IPS-NIHi7 (cell line): ENCODE measurements around the gene ATP10A.
A peak's percentile ranks its signal among the peaks of the same experiment; 100 is the strongest.
"Not testable (repeated sequence)": the region's sequence is repeated elsewhere in the genome, so short reads cannot be mapped to it uniquely, and the experiment has no call there.

Source experiments
- DNase-seq: peaks from one replicate; pipeline ENCODE4 v3.0.0; 2012; ENCODE audit warnings: mixed read lengths; ENCODE audit errors: extremely low spot score

ATP10A gene

DNA sequence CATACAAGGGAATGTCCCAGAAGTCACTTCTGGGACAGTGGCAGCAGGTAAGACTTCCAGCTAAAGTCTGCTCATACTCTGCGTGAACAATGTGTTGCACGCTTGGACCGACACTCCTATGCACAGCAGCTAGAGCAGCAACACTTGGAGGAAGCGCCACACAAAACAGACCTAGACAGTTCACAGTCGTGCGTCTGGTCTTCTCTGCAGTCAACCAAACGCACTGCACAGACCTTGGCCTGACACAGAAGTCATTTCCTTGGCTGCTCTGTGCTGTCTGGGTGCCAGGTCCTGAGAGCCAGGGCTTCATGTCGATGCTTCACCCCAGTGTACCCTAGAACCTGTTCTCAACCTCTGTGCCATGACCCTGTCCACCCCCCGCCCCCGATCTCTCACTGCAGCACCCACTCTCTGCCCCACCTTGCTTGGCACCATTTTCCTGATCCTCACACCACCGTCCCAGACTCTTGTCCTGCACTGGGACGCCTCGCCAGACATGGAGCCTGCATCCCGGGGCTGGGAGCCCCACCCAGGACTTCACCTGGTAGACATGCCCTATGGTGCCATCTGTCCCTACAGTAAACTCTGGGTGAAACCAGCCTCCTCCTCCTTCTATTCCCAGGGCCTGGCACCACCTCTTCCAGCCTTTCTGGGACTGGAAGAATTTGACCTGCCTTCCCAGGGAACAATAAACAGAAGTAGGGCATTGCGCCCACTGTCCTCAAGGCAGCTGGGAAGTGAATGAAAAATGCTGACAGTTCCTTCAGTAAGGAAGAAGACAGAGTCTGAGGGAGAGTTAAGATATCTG lies 3.1 kb downstream of the ATP10A start:
- DNase-seq, result no peak

DNA sequence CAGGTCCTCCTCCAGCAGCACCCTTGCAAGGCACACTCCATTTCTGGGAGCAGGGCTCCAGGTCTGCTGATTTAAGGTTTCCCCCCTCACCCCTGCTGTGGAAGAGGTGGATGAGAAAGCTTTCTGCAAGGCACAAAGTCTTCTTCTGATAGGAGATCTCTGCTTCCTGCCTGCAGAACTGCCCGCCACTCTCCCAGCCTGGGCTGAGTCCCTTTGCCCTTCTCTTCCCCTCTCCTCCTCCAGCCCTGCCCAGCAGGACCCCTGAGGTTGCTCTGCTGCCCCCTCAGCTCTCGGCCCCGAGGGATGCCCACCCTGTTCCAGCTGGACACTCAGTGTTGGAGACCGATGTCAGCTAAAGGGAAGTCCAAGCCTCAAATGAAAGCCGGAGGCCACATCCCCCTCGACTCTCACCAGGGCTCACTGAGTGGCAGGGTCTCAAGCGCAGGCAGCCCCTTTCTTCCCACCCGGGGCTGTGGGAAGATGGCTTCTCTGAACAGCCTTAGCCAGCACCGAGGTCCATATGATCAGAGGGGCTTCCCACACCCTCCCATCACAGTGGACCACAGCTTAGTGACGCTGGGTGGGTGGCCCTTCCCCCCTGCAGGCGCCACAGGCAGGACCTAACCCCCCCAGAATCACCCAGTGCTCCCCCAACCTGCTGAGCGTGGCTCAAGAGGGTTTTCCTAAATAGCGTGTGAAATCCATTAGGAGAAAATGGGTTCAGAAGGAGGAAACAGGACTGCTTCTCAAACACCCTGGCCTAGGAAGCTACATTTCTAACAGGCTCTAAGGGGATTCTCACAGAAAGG lies 4.0 kb downstream of the ATP10A start:
- no peak for DNase-seq

DNA sequence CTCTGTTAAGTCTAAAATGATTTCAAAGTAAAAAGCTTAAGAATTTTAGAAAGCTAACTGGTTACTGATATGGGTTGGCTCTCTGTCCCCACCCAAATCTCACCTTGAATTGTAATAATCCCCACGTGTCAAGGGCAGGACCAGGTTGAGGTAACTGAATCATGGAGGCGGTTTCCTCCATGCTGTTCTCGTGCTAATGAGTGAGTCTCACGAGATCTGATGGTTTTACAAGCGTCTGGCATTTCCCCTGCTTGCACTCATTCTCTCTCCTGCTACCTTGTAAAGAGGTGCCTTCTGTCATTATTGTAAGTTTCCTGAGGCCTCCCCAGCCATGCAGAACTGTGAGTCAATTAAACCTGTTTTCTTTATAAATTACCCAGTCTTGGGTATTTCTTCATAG lies 7.1 kb downstream of the ATP10A start:
- not testable (repeated sequence) for DNase-seq

DNA sequence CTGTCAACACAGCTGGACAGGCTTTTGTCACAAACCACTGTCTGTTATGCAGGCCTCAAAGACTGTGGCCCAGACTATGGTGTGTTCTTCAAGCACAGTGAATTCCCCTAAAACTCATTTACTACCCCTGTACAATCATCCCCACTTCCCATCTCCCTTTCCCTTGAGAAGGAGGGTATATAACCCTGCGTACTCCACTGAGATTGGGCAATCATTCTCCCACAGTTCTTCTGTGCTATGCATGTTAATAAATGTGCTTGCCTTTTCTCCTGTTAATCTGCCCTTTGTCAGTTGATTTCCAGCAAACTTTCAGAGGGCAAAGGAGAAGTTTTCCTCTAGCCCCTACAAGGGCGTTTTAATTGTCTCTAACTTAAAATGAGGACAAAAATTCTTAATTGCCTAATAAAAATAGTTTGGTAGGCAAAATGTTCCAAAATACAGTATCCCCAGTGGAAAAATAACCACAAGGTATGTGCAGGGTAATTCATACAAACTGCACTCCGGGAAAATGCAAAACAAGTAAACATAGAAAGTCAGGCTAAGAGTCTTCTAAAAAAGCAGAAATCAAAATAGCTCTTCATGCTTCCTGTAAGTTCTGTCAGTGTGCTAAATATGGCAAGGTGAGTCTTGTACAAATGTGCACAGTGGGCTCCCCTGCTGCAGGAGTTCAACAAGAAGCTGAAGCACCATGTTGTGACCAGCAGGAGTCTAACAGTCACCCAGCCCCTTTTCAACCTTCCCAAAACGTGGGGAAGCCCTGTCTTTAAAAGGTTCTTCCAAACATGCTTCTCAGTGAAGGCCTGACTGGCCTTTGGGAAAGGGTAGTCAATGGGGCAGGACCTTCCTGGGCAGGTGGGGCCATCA lies 10.2 kb downstream of the ATP10A start:
- DNase-seq, result no peak

DNA sequence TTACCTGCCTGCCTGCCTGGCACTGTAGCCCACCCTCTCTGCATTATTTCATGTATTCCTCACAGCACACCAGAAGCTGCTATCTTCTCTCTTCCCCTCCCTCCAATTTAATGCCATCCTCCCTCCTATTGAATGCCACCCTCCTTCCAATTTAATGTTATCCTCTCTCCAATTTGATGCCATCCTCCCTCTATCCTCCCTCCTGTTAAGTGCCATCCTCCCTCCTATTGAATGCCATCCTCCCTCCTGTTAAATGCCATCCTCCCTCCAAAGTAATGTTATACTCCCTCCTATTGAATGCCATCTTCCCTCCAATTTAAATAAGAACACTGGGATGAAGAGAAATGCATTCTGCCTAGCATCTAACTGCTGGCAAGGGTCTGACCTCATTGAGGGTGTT lies 11.1 kb downstream of the ATP10A start:
- no peak for DNase-seq

DNA sequence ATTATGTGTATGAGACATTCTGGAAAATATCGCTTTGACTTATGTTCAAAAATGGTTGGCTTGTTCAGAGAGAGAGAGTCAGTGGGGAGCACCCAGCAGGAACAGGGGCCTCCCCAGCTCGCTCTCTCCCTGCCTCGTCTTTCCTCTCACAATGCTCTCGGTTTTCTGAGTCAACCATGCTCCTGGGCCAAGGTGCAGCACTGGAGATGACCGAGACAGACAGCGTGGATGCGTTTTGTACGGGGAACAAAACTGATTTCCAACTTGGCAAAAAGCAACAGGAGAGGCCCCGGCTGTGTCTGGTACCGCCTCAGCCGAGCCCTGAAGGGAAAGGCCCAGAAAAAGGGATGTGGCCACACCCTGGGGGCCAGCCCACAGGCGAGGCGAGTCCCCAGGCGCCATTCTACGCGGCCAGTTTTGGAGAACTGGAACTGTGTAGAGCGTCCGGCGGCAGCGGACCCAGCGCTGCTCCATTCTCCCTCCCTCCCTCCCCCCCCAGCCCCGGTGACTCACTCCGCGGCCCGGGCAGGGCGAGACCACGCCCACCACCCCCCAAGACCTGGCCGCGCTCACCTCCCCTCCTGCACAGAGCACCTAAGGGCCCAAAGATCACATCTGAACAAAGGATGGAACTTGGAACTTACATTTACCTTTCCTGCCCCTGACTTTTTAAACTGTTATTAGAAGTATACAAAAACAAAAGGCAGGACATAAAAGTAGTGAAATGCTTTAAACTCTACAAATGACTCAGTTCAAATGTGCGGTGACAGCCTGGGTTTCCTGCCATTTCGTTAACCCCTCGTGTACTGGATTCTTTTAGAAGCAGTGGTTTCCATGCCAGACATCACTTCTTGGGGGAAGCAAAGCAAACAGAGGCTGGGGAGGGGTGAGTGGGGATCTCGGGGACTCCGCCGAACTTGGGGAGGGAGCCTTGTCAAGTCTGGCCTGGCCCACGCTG lies 12.7 kb downstream of the ATP10A start:
- DNase-seq, result peak; percentile 85

DNA sequence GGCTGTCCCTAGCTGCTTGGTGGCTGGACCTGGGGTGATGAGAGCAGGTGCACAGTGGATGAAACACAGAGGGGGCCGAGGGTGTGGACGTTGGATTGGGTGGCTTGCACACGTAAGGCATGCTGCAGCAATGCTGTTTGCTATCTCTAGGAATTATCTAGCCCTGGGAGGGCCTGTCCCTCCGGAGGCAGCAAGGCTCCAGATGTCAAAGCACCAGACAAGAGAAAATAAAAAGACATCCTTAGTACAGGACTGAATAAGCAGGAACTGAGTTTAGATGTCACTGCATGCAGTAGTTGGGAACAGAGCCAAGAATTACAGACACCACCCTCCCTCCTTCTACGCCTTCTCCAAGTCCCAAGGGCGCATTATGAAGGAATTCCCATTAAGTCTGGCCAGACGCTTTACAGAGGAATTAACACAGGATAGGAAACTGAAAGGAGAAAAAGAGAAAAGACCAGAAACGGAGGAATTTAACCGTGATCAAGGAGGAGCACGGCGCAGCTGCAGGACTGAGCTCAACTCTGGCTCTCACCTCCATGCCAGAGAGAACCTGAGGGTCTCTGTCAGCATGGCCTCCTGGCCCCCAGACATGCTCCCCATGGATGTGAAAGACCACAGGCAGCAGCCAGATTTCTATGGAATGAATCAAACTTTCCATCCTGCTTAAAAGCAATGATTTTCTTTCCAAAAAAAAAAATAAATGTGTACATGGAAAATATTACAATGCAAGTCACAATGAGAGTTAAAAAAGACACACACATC lies 13.8 kb downstream of the ATP10A start:
- DNase-seq, result no peak

DNA sequence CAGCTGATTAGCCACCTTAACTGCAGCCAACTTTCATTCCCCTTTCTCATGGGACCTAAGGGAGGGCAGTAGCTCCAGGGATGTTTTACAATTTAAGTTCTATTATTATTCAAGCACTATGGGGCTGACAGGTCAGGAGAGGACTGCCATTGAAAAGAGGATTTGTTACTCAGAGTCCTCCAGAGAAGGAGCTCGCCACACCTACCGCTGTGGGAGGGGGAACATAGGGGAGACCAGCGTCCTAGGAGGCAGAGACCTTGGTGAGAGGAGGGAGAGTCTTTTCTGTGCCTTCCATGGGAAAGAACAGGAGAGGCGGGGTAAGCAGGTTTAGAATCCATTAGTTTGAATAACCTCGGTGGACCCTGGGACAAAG lies 14.4 kb downstream of the ATP10A start:
- no peak for DNase-seq

DNA sequence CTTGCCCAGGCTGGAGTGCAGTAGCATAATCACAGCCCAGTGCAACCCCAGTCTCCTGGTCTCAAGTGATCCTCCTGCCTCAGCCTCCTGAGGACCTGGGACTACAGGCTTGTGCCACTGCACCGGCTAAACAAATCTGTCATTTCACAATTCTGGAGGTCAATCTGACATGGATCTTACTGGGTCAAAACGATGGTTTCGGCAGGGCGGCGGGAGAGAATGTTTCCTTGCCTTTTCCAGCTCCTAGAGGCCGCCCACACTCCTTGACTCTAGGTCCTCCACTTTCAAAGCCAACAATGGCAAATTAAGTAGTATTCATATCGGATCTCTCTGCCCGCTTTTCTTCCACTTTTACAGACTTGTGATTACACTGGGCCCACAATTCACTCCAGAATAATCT lies 14.8 kb downstream of the ATP10A start:
- DNase-seq, result no peak

DNA sequence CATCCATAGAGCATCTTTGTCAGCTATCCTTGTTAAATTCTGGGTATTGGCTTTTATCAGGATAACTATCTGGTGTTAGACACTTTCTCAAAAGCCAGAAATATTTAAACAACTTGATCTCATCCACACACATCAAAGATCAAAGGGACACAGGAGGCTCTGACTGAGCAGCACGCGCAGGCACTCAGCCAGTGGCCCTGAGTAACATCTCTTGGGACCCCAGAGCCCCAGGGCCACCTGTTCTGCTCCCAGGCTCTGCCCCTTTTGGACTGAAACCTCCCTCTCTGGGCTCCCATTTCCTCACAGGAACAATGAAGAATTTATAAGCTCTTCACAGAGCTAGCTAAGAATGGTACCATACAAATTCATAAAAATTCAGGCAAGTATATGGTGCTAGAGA lies 16.1 kb downstream of the ATP10A start:
- DNase-seq, result no peak

DNA sequence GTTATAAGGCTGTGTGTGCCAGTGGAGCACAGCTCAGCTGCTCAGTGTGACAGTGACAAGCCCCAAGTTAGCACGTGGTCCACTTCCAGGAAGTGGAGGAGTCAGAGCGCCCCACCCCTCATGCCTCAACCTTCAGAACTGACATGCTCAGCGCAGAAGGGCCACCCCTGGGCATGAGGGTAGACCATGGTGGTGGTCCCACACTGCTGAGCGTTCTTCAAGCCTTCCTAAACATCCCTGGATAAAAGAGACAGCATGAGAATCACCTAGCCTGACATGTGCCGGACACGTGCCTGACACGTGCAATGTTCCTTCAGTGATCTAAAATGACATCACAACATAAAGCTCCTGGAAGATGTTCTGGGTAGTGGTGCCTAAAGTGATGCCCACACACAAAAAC lies 16.8 kb downstream of the ATP10A start:
- DNase-seq, result no peak

DNA sequence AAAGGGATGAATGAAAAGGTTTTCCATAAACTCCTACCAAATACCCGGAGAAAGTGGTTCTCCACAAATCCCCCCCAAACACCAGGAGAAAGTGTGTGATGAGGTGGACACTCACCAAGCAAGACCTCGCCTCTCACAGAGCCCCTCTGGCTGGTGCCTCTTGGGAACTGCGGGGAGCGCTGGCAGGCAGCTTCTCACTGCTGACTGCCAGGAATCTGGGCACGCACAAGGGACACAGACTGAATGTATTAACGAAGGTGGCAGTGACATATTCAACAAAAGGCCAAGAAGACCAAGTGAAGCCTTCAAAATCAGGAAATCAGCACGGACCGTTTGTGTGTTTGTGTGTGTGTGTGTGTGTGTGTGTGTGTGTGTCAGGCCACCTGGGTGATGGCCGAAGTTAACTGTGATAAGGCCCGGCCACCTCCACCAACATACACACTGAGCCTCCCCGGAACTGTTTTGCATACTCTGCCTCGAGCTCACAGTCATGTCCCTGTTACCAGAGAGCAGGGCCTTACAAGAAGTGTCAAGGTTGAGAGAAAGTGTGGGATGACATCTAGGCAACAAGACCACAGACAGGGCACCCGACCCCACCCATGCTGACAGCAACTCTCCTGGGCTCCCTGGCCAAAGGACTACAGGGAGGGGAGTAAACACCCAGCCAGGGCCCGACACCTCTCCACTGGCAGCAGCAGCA lies 18.0 kb downstream of the ATP10A start:
- no peak for DNase-seq

DNA sequence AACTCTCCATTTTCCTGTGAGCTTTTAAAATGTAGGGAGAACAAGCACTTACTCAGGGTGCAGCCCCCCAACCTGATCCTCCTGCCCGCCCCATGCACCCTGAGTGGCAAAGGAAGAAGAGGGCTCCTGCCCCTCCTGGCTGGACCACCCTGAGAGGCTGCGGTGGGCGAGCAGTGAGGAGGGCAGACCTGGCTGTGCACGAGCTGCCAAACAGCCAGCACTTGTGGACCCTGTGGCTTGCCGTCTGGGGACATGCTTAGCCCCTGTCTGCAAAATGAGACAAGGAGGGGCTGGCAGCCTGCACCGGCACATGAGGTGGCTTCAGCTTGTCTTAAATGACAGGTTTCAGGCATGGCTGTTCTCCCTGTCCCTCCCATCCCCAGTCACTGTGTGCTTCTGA lies 18.6 kb downstream of the ATP10A start:
- no peak for DNase-seq

DNA sequence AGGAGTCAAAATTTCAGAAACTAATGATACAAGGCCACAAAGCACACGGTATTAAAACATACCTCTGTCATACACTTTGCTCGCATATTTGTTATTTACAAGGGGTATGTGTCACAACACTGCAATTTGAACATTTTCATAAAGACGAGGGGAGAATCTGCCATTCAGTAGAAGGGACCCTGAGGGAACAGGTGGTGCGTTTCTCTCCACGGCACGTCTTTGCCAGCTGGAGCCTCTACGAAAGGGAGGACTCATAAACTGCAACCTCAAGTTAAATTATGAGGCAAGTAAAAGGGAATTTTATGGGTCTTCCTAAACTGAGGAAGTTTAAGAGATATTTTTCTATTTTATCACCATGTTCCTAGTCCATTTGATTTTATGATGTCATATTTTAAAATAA lies 19.1 kb downstream of the ATP10A start:
- DNase-seq, result no peak

DNA sequence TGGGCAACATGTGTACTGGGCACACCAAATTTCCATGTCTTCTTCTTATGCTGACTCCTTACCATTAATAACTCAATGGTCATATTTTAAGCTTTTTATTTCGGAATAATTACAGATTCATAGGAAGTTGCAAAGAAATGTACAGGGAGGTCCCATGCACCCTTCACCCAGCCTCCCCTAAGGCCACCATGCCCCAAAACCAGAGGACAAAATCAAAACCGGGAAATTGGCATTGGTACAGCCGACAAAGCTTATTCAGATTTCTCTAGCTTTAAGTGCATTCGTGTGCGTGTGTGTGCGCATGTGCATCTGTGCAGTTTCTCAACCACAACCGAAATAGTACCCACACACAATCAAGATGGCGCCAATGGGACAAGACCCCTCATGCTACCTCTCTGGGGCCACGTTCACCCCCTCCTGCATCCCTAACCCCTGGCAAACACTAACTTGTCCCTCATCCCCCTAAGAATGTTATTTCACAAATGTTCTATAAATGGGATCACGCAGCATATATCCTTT lies 23.4 kb downstream of the ATP10A start:
- no peak for DNase-seq

DNA sequence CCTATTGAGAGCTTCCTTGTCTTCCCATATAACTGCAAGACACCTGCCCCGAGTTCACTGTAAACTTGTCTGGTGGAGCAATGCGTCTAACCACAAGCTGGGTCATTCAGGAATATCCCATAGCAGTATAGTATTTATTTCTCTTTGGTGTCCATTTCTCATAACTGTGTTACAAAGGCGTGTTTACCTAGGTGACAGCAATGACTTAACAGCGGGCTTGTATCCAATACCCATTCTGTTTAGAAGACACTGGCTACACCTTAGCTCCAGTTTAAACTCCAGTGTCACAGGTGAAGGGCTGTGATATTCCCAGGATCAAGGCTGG lies 24.3 kb downstream of the ATP10A start:
- no peak for DNase-seq

DNA sequence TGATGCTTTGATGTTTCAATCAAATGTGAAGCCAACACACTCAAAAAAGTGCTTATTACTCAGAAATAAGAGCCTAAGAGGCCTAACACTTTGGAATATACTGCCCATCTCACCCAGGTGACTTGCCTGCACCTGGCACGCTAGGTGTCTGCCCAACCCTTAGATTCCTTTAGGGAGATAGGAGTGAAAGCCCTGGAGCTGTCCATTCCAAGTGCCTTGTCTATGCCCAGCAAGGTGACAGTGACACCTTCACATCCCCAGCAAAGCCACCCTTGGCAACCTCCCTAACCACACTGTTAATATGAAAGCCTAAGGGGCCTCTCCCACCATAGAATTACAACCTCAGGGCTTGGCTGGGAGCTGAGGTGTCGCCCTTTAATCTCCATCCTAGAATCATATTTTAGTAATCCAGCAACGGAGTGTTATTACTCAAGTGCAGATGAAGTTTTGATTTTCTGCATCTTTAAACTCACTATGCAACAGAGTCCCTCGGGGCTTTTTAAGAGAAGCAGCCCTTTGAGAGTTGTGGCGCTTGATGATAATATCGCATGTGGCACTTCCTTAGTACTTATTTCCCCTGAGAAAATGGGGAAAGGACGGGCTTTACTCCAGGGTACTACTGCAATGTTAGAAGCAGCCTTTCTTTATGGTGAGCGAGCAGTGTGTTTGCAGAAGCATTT lies 24.8 kb downstream of the ATP10A start:
- no peak for DNase-seq

DNA sequence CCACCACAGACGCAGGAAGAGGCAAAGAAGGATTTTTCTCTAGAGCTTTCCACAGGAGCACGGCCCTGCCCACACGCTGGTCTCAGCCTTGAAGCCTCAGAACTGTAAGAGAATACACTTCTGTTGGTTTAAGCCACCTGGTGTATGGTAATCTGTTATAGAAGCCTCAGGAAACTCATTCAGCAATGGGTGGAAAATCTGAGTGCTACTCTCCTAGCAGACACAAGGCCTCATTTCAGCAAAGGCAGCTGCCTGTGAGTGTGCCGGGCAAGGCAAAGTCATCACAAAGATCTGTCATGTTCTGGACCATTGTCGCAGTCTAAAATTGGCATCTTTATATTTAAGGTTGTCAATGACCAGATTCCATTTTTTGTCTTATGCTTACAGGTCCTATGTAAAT lies 31.0 kb downstream of the ATP10A start:
- no peak for DNase-seq

DNA sequence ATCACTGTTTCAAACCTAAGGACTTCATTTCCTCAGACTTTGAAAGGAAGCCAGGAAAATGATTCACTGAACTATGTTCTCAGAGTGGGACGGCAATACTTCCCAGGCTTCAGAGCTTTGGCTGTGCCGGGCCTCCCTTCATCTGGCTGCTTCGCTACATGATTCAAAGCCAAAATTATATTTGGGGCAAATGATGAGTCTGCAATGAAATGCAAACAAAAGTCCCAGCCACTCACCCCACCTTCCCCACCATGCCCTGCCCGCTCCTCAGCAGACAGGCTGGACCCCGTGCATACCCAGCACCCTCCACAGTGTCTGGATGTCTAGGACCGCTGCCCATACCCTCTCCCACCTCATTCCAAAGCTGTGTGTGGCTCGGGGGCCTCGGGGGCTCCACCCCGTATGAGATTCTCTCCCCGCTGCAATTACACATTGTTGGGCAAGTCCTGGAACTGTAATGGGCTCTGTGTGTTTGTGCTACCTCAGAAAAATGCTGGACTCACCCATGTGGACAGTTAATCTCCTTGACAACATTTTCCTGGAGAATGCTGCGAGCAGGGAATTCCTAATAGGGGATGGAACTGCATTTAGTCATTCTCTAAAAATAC lies 32.2 kb downstream of the ATP10A start:
- DNase-seq, result no peak
